ENCODE results near the gene FAM174B. TPM values are rescaled to one million over a fixed set of nuclear protein-coding genes. Genes with fewer than 3 reads are reported as not detected.

Gene FAM174B
- total RNA-seq, 6 donors from 2014 or later = 54.5 to 109 (median 67.5) TPM

DNA sequence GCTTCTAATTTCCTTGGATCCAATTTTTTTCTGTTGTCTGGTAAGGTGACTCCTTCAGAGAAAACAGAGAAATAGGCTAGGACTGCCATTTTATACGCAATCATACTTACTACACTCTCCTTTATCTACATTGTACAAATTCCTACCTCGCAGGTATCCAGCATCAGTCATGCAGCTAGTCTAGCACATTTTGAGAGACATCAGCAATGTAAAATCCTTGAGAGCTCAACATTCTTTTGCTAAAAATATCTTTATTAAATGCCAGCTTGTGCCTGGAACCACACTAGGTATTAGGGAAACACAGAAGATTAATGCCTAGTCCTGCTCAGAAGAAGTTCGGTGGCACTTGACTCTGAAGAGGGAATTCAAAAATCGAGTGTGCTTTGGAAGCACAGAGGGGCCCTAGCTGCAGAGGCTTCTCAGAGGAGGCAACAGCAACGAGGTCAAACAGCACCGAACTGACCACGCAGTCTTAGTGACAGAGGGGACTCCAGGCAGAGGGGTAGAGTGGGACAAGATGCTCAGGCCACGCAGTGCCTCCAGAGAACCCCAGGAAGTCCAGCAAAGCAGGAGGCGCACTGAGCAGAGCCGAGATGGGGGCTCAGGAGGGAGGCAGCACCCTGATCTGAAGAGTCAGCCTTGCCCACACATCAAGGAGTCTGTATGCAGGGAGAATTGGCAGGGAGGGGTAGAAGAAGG is 3.5 kb downstream of the FAM174B start:
- Histone ChIP-seq H3K36me3 (no peaks in the 10 kb centered on the region), H3K9me3 (no peaks in the 10 kb centered on the region), H3K4me3 (peak overlapping the region in 1 of 4 donors; percentile 20), H3K27me3 (peaks cover 0 to 8% (median 0%) of the 10 kb centered on the region in 4 donors), H3K4me1 (peaks cover 0 to 37% (median 19%) of the 10 kb centered on the region in 4 donors), H3K27ac (peak overlapping the region in 3 of 4 donors; percentile 15 to 84 (median 67))
- 67 to 76% methylated on average over 10 of the region's 10 CpGs for WGBS, 2 donors
- no peak for DNase-seq
- TF ChIP-seq POLR2AphosphoS5 (IDR thresholded peaks at IDR 0.05) (no peak), POLR2A (IDR thresholded peaks at IDR 0.05) (no peak), EP300 (IDR thresholded peaks at IDR 0.05) (no peak)
- TF ChIP-seq, protein P1, sequence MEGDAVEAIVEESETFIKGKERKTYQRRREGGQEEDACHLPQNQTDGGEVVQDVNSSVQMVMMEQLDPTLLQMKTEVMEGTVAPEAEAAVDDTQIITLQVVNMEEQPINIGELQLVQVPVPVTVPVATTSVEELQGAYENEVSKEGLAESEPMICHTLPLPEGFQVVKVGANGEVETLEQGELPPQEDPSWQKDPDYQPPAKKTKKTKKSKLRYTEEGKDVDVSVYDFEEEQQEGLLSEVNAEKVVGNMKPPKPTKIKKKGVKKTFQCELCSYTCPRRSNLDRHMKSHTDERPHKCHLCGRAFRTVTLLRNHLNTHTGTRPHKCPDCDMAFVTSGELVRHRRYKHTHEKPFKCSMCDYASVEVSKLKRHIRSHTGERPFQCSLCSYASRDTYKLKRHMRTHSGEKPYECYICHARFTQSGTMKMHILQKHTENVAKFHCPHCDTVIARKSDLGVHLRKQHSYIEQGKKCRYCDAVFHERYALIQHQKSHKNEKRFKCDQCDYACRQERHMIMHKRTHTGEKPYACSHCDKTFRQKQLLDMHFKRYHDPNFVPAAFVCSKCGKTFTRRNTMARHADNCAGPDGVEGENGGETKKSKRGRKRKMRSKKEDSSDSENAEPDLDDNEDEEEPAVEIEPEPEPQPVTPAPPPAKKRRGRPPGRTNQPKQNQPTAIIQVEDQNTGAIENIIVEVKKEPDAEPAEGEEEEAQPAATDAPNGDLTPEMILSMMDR (IDR thresholded peaks at IDR 0.05) = no peak
- no peak for ATAC-seq (ENCODE audit: low FRiP score in 2 of 2)

DNA sequence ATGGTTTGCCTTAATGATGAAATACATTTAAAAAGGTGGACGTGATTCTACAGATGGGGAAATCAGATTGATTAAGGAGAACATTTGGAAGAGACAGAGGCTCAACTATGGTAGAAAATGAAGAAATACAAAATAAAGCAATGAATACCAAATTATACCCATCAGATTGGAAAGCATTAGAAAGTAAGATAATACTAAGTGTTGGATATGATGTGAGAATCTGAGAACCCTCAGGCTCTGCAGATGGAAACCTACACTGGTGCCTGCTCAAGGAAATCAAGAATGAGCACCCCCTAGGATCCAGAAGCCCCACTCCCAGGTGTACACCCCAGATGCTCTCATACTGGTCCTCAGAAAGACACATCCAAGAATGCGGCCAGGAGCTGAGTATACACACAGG is 4.6 kb downstream of the FAM174B start:
- peaks cover 0 to 30% (median 16%) of the 10 kb centered on the region in 4 donors for H3K4me1 ChIP-seq
- TF ChIP-seq, protein P1 (IDR thresholded peaks at IDR 0.05) = no peak
- TF ChIP-seq EP300 (IDR thresholded peaks at IDR 0.05) = no peak
- TF ChIP-seq POLR2AphosphoS5 (IDR thresholded peaks at IDR 0.05) = no peak
- TF ChIP-seq POLR2A (IDR thresholded peaks at IDR 0.05) = no peak
- H3K9me3 ChIP-seq = no peaks in the 10 kb centered on the region
- ATAC-seq (ENCODE audit: low FRiP score in 2 of 2) (no peak), DNase-seq (no peak)
- H3K36me3 ChIP-seq = no peaks in the 10 kb centered on the region
- H3K27me3 ChIP-seq = peaks cover 0 to 8% (median 0%) of the 10 kb centered on the region in 4 donors
- WGBS, 2 donors = 92 to 93% methylated on average over 2 of the region's 2 CpGs
- no peak overlapping the region for H3K27ac ChIP-seq
- H3K4me3 ChIP-seq = no peak overlapping the region

DNA sequence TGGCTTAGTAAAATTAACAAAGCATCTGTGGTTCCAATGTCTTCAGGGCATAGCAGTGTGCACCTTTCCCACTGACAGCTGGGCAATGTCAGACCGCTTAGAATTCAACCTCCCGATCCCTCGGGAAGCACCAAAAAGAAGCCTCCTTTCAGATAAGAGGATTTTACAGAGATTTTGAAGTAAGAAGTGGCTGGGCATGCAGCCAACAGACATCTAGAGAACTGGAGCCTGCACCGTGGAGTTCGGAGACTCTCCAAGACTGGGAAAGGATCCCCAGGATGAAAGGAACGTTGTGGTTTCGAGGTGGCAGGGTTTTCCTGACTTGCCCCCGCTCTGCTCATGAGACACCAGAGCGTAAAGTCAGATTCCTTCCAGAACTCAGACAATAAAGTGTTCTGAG is 5.3 kb downstream of the FAM174B start:
- DNase-seq (no peak), ATAC-seq (ENCODE audit: low FRiP score in 2 of 2) (no peak)
- WGBS, 2 donors = 39 to 70% methylated on average over 9 of the region's 9 CpGs
- no peaks in the 10 kb centered on the region for H3K36me3 ChIP-seq
- TF ChIP-seq, protein P1 (IDR thresholded peaks at IDR 0.05) = no peak
- H3K4me1 ChIP-seq = peaks cover 0 to 28% (median 13%) of the 10 kb centered on the region in 4 donors
- H3K9me3 ChIP-seq = no peaks in the 10 kb centered on the region
- H3K27ac ChIP-seq = peak overlapping the region in 3 of 4 donors; percentile 11 to 48 (median 15)
- H3K4me3 ChIP-seq = no peak overlapping the region
- H3K27me3 ChIP-seq = peaks cover 0 to 2% (median 0%) of the 10 kb centered on the region in 4 donors

DNA sequence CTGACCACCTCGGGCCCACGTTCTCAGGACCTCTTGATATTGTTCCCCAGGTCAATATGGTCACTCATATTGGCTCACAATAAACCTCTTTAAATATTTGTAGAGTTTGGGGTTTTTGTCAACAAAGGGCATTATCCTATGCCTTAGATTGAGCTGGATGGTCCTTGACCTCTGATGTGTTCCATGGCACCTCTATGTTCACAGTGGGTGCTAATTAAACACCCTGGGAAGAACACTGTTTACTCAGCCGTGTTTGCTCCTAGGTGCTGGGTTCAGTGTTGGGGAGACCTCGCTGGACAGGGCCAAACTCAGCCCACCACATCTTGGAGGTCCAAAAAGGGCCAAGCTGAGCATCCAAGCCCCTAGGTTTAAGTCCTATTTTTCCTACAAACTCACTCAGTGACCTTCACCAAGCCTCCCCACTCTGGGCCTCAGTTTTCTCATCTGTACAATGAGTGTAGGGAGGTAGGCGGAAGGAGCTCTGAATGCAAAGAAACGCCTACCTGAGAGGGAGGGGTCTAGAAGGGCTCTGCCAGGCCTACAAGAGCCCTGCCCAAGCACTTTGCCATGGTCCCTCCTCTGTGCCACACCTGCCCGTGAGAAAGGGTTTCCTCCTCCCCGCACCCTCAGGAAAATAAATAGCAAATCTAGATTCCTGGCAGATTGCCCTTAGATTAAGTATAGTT is 7.2 kb downstream of the FAM174B start:
- Histone ChIP-seq H3K27me3 (no peaks in the 10 kb centered on the region), H3K4me1 (peaks cover 0 to 37% (median 5%) of the 10 kb centered on the region in 4 donors), H3K4me3 (no peak overlapping the region), H3K9me3 (no peaks in the 10 kb centered on the region), H3K27ac (peak overlapping the region in 1 of 4 donors; percentile 37), H3K36me3 (no peaks in the 10 kb centered on the region)
- ATAC-seq (ENCODE audit: low FRiP score in 2 of 2) = no peak
- no peak for DNase-seq
- 50 to 62% methylated on average over 7 to 8 of the region's 8 CpGs for WGBS, 2 donors
- TF ChIP-seq POLR2A (IDR thresholded peaks at IDR 0.05) = no peak
- TF ChIP-seq EP300 (IDR thresholded peaks at IDR 0.05) = no peak
- no peak for TF ChIP-seq POLR2AphosphoS5 (IDR thresholded peaks at IDR 0.05)
- TF ChIP-seq, protein P1 (IDR thresholded peaks at IDR 0.05) = no peak
